Measurements from ENCODE around the gene ZDBF2.
A peak's percentile ranks its signal among the peaks of the same experiment; 100 is the strongest.

ZDBF2 gene

GRCh38 chr2:206275312-206276055, 1.0 kb downstream of the ZDBF2 start (continued):
- TF ChIP-seq, protein P1, sequence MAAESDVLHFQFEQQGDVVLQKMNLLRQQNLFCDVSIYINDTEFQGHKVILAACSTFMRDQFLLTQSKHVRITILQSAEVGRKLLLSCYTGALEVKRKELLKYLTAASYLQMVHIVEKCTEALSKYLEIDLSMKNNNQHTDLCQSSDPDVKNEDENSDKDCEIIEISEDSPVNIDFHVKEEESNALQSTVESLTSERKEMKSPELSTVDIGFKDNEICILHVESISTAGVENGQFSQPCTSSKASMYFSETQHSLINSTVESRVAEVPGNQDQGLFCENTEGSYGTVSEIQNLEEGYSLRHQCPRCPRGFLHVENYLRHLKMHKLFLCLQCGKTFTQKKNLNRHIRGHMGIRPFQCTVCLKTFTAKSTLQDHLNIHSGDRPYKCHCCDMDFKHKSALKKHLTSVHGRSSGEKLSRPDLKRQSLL (tag by site-specific recombination; IDR thresholded peaks at IDR 0.05), result no peak
- TF ChIP-seq ZXDB (tag by site-specific recombination; IDR thresholded peaks at IDR 0.05) (peak; percentile 40), BCL11A (tag by site-specific recombination; IDR thresholded peaks at IDR 0.05; ENCODE audit: low read depth) (no peak), ZNF76 (tag by site-specific recombination; IDR thresholded peaks at IDR 0.05; ENCODE audit: borderline replicate concordance, low read depth) (peak; percentile 38; the same call in 1 of the 2 replicates), ZNF600 (tag by site-specific recombination; IDR thresholded peaks at IDR 0.05) (peak; percentile 48), ZNF362 (tag by site-specific recombination; IDR thresholded peaks at IDR 0.05) (peak; percentile 60; the same call in 1 of the 2 replicates), ZNF654 (tag by site-specific recombination; IDR thresholded peaks at IDR 0.05; ENCODE audit: low read depth) (no peak), KLF16 (tag by site-specific recombination; IDR thresholded peaks at IDR 0.05) (no peak), ZNF23 (tag by site-specific recombination; IDR thresholded peaks at IDR 0.05; ENCODE audit: borderline replicate concordance) (no peak), ZNF157 (tag by site-specific recombination; IDR thresholded peaks at IDR 0.05) (no peak), SP7 (tag by site-specific recombination; IDR thresholded peaks at IDR 0.05) (peak; percentile 35; the same call in 1 of the 2 replicates), ZNF138 (tag by site-specific recombination; IDR thresholded peaks at IDR 0.05; ENCODE audit: borderline replicate concordance) (no peak), ZNF2 (tag by site-specific recombination; IDR thresholded peaks at IDR 0.05) (no peak), ZNF677 (tag by site-specific recombination; IDR thresholded peaks at IDR 0.05) (no peak), ZNF146 (tag by site-specific recombination; IDR thresholded peaks at IDR 0.05) (no peak), ZNF692 (tag by site-specific recombination; IDR thresholded peaks at IDR 0.05) (no peak), GLIS1 (tag by site-specific recombination; IDR thresholded peaks at IDR 0.05) (no peak), PRDM6 (tag by site-specific recombination; IDR thresholded peaks at IDR 0.05) (peak; percentile 75), PATZ1 (tag by site-specific recombination; IDR thresholded peaks at IDR 0.05) (peak; percentile 28; the same call in 1 of the 2 replicates), TCF7L2 (IDR thresholded peaks at IDR 0.05; ENCODE audit: borderline replicate concordance, low read depth, low read length) (no peak), ZEB2 (tag by site-specific recombination; IDR thresholded peaks at IDR 0.05) (peak; percentile 24), TRIM28 (IDR thresholded peaks at IDR 0.05; ENCODE audit: borderline replicate concordance, low read length) (peak; percentile 65; the same call in 1 of the 2 replicates), ZNF214 (tag by site-specific recombination; IDR thresholded peaks at IDR 0.05; ENCODE audit: borderline replicate concordance) (no peak), ZNF624 (tag by site-specific recombination; IDR thresholded peaks at IDR 0.05) (no peak), ZNF394 (tag by site-specific recombination; IDR thresholded peaks at IDR 0.05; ENCODE audit: borderline replicate concordance) (no peak), ZNF311 (tag by site-specific recombination; IDR thresholded peaks at IDR 0.05; ENCODE audit: borderline replicate concordance) (no peak), ZNF202 (tag by site-specific recombination; IDR thresholded peaks at IDR 0.05; ENCODE audit: borderline replicate concordance) (no peak), SCRT2 (tag by site-specific recombination; IDR thresholded peaks at IDR 0.05) (peak; percentile 98), ZNF776 (tag by site-specific recombination; IDR thresholded peaks at IDR 0.05; ENCODE audit: borderline replicate concordance) (no peak), ZNF274 (IDR thresholded peaks at IDR 0.05; ENCODE audit: low read length) (no peak), ZNF274 (tag by site-specific recombination; IDR thresholded peaks at IDR 0.05; ENCODE audit: borderline replicate concordance) (no peak)
- TF ChIP-seq, protein P2, sequence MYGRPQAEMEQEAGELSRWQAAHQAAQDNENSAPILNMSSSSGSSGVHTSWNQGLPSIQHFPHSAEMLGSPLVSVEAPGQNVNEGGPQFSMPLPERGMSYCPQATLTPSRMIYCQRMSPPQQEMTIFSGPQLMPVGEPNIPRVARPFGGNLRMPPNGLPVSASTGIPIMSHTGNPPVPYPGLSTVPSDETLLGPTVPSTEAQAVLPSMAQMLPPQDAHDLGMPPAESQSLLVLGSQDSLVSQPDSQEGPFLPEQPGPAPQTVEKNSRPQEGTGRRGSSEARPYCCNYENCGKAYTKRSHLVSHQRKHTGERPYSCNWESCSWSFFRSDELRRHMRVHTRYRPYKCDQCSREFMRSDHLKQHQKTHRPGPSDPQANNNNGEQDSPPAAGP (tag by site-specific recombination; IDR thresholded peaks at IDR 0.05), result no peak
